Gastrocnemius medialis (tissue), 4 donors: ENCODE data around the gene IQSEC1. TPM values are rescaled to one million over a fixed set of nuclear protein-coding genes. Genes with fewer than 3 reads are reported as not detected.

Experiments
- ATAC-seq, 2 donors: fragments of 150-250 bp; one replicate each; pipeline ENCODE4 v1.9.1; 2016
- DNase-seq, 2 donors: peaks; one replicate each; pipeline ENCODE4 v3.0.0-alpha.2; 2019
- H3K27ac ChIP-seq, 4 donors: fragments of 200-600 bp; sonication (generic); 1 replicate in 1 of 4; 2 replicates in 3 of 4; pipeline ENCODE4 v1.5.1; 2016 to 2018; ENCODE audit warnings: mild to moderate bottlenecking in 2 of 4, moderate library complexity in 1 of 4
- H3K27me3 ChIP-seq, 3 donors: fragments of 200-600 bp; sonication (generic) in 2 of 3; 1 replicate in 1 of 3; 2 replicates in 2 of 3; pipeline versions ENCODE4 v1.5.1 to v1.6.0; 2016 to 2019; ENCODE audit warnings: mild to moderate bottlenecking in 1 of 3, moderate library complexity in 1 of 3
- H3K36me3 ChIP-seq, 2 donors: fragments of 200-600 bp; sonication (generic) in 1 of 2; one replicate each; pipeline ENCODE4 v1.5.1; 2017 to 2018
- H3K4me1 ChIP-seq, 2 donors: fragments of 200-600 bp; sonication (generic) in 1 of 2; one replicate each; pipeline ENCODE4 v1.5.1; 2016 to 2017; ENCODE audit warnings: mild to moderate bottlenecking in 2 of 2
- H3K4me3 ChIP-seq, 4 donors: fragments of 200-600 bp; sonication (generic) in 3 of 4; 1 replicate in 1 of 4; 2 replicates in 3 of 4; pipeline ENCODE4 v1.5.1; 2016 to 2019; ENCODE audit warnings: mild to moderate bottlenecking in 2 of 4
- H3K9me3 ChIP-seq, 3 donors: fragments of 200-600 bp; sonication (generic) in 2 of 3; 1 replicate in 1 of 3; 2 replicates in 2 of 3; pipeline ENCODE4 v1.5.1; 2016 to 2019
- POLR2A ChIP-seq, 2 donors: fragments of 450-650 bp; IDR thresholded peaks; one replicate each; pipeline ENCODE4 v1.6.1; 2017; ENCODE audit warnings: antibody characterized with exemption in 2 of 2, mild to moderate bottlenecking in 2 of 2, moderate library complexity in 2 of 2
- in situ Hi-C, 4 donors: fragments of 200-750 bp; cut with MboI; loops; one replicate each; pipeline versions ENCODE4 v1.15.0 to v1.8.0; 2017; ENCODE audit warnings: low sequenced_read_pairs in 4 of 4
- intact Hi-C: fragments of 100-400 bp; cut with DNase I; formaldehyde crosslinking; loops from one replicate; pipeline ENCODE4 v1.15.1; 2023; ENCODE audit warnings: low total_unique reads
- total RNA-seq, 4 donors: library from RNA; depleted of rRNA; stranded (reverse); fragments of >200 nt; gene quantifications; one replicate each; pipeline versions ENCODE4 v1.1.0 to v1.2.3, GENCODE V29; 2016
- TF ChIP-seq, protein P1 (sequence below), 5 experiments: fragments of 450-650 bp in 3 of 5; fragments of 200-600 bp in 2 of 5; sonication (generic) in 2 of 5; IDR thresholded peaks in 4 of 5; conservative IDR thresholded peaks in 1 of 5; 1 replicate in 4 of 5; 2 replicates in 1 of 5; pipeline ENCODE4 v1.5.1; 2016 to 2019; ENCODE audit warnings: antibody characterized with exemption in 5 of 5, mild to moderate bottlenecking in 3 of 5, moderate library complexity in 3 of 5

Gene IQSEC1
- total RNA-seq, 4 donors from 2014 or later: 15.2 to 31.3 (median 28.0) TPM

DNA sequence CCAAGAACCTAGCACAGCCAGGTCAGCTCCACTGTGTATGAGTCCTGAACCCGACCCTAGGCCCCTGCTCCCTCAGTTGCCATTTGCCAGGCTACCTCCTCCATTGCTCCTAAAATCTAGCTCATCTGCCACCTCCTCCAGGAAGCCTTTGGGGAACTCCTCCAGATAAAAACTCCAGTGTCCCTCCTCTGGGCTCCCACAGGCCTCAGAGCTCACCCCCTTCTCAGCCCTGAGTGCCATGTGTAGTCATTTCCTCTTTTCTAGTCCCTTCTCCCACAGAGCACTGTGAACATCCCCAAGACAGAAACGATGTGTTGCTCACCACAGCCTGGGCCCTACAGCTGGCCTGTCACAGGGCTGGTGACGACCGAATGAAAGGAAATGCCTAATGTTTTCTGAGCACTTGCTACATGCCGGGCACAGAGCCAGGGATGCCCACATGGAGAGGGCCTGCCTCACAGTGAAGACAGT, 61.0 kb downstream of the IQSEC1 start:
- Histone ChIP-seq H3K4me1 (peaks cover 0 to 27% of the 10 kb centered on the region in 2 donors), H3K27ac (peak overlapping the region in 3 of 4 donors; percentile 35 to 53 (median 38))

DNA sequence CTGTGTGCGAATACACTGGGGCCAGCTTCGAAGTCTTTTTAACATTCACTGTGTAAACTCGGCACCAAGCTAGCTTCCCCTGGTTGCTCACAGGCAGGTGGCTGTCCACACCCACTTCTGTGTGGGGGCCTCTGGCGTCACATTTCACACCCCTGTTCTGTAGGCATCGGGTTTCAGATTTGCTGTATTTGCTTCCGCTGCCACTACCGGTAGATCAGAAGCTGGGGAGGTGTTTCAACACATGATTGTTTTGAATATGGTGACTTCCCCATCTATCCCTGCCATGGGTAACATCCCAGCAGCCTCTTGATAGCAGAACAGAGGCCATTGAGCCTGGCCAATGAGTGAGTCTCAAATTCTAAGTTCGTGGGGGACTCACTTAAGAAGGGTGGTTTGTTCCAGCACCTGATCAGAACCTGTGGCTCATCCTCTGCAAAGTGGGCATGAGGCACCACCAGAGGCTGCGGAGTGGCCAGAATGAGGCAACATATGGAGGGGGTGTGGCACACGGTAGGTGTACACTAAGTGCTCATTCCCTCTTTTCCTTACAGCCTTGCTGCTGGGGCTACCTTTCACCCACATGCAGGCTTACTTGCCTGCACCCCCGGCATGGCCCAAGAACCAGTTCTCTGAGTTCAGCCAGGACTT, 61.5 kb downstream of the IQSEC1 start:
- H3K9me3 ChIP-seq: no peaks in the 10 kb centered on the region
- peaks cover 0 to 26% of the 10 kb centered on the region in 2 donors for H3K4me1 ChIP-seq
- H3K27me3 ChIP-seq: no peaks in the 10 kb centered on the region
- H3K27ac ChIP-seq: peak overlapping the region in 3 of 4 donors; percentile 35 to 53 (median 38)
- peak in 1 of 2 donors; percentile 50 for DNase-seq
- ATAC-seq: peak; percentile 12 to 15
- in situ Hi-C loops (no loop called here), intact Hi-C loops (no loop called here)
- TF ChIP-seq, protein P1, sequence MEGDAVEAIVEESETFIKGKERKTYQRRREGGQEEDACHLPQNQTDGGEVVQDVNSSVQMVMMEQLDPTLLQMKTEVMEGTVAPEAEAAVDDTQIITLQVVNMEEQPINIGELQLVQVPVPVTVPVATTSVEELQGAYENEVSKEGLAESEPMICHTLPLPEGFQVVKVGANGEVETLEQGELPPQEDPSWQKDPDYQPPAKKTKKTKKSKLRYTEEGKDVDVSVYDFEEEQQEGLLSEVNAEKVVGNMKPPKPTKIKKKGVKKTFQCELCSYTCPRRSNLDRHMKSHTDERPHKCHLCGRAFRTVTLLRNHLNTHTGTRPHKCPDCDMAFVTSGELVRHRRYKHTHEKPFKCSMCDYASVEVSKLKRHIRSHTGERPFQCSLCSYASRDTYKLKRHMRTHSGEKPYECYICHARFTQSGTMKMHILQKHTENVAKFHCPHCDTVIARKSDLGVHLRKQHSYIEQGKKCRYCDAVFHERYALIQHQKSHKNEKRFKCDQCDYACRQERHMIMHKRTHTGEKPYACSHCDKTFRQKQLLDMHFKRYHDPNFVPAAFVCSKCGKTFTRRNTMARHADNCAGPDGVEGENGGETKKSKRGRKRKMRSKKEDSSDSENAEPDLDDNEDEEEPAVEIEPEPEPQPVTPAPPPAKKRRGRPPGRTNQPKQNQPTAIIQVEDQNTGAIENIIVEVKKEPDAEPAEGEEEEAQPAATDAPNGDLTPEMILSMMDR (IDR thresholded peaks at IDR 0.05 in 4 of 5, conservative IDR thresholded peaks at IDR 0.05 in 1 of 5): no peak
- TF ChIP-seq POLR2A (IDR thresholded peaks at IDR 0.05): no peak
- H3K36me3 ChIP-seq: no peaks in the 10 kb centered on the region
- H3K4me3 ChIP-seq: no peak overlapping the region

More for the DNA sequence above, 61.0 kb downstream of the IQSEC1 start:
- no peak overlapping the region for H3K4me3 ChIP-seq
- H3K27me3 ChIP-seq: no peaks in the 10 kb centered on the region
- no peaks in the 10 kb centered on the region for H3K36me3 ChIP-seq
- in situ Hi-C loops: no loop called here
- DNase-seq: peak in 1 of 2 donors; percentile 64
- intact Hi-C loops: no loop called here
- no peaks in the 10 kb centered on the region for H3K9me3 ChIP-seq
- TF ChIP-seq POLR2A (IDR thresholded peaks at IDR 0.05): no peak
- TF ChIP-seq, protein P1 (IDR thresholded peaks at IDR 0.05 in 4 of 5, conservative IDR thresholded peaks at IDR 0.05 in 1 of 5): no peak
- peak; percentile 23 to 31 for ATAC-seq

DNA sequence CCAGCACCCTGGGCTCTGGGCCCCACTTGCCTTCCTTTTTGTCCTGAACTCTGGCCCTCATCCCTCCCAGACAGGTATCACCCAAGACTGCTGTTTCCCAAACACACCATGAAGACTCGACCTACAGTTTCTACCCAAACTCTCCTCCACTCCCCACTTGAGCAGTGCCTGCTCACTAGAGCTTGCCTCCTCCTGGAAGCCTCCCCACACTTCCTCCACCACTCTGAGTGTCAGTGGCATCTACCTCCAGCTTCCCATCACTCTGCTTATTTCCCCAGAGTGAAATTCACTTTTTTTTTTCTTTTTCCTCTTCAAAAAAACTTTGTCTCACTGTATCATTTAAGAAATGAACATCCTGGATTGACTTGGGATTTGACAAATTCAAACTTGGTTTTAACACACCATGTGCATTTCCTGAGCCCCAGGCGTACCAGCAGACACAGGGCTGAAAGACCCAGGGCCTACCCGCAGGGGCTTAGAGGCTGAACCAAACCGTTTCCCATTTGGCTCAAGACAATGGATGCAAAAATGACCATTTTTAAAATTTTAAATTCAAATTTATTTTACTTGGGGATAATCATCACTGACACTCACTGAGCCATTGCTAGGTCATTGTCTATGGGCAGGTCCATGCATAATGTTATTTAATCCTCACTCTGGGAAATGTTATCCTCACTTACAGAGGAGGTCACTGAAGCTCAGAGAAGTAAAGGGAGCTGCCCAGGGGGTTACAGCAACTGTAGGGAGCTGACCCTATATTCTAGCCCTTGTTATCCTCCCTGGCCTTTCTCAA, 62.3 kb downstream of the IQSEC1 start:
- DNase-seq (no peak), ATAC-seq (no peak)
- in situ Hi-C loops: no loop called here
- TF ChIP-seq, protein P1 (IDR thresholded peaks at IDR 0.05 in 4 of 5, conservative IDR thresholded peaks at IDR 0.05 in 1 of 5): no peak
- TF ChIP-seq POLR2A (IDR thresholded peaks at IDR 0.05): no peak
- H3K27ac ChIP-seq: no peak overlapping the region
- no peaks in the 10 kb centered on the region for H3K36me3 ChIP-seq
- peaks cover 0 to 22% of the 10 kb centered on the region in 2 donors for H3K4me1 ChIP-seq
- no peaks in the 10 kb centered on the region for H3K27me3 ChIP-seq
- intact Hi-C loops: no loop called here
- no peak overlapping the region for H3K4me3 ChIP-seq
- H3K9me3 ChIP-seq: no peaks in the 10 kb centered on the region

DNA sequence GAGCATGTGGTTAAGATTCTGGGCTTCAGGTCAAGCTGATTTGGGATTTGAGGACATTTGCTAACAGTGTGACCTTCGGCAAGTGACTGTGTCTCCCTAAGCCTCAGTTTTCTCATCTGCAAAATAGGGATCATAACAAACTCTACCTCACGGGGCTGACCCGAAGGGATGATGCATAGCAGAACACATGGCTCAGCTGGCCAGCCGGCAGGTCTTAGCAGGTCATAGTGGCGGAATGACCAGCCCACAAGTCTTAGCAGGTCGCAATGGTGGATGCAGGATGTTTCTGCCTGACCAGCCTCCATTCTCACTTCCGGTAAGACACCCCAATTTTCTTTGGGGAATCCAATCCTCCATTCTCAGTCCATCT, 63.3 kb downstream of the IQSEC1 start:
- in situ Hi-C loops: no loop called here
- TF ChIP-seq, protein P1 (IDR thresholded peaks at IDR 0.05 in 4 of 5, conservative IDR thresholded peaks at IDR 0.05 in 1 of 5): no peak
- TF ChIP-seq POLR2A (IDR thresholded peaks at IDR 0.05): no peak
- no peak for ATAC-seq
- H3K4me3 ChIP-seq: no peak overlapping the region
- no peaks in the 10 kb centered on the region for H3K27me3 ChIP-seq
- DNase-seq: no peak
- no peaks in the 10 kb centered on the region for H3K36me3 ChIP-seq
- no peak overlapping the region for H3K27ac ChIP-seq
- H3K4me1 ChIP-seq: peaks cover 0 to 15% of the 10 kb centered on the region in 2 donors
- H3K9me3 ChIP-seq: no peaks in the 10 kb centered on the region
- intact Hi-C loops: no loop called here
